Smooth muscle cell (in vitro differentiated cells): Measurements from ENCODE around the gene FITM2. TPM values are rescaled to one million over a fixed set of nuclear protein-coding genes. Genes with fewer than 3 reads are reported as not detected.

Experiments
- DNase-seq: peaks from one replicate; lab custom pipeline; 2025; ENCODE audit not compliant: unreplicated experiment; lab: John Stamatoyannopoulos, UW
- H2AFZ ChIP-seq: fragments of 200-600 bp; sonication (generic); 2 replicates; pipeline ENCODE4 v1.6.0; 2016; ENCODE audit warnings: antibody characterized with exemption, low read depth, mild to moderate bottlenecking
- H3F3A ChIP-seq: fragments of 200-600 bp; sonication (generic); 2 replicates; pipeline ENCODE4 v1.6.0; 2017; ENCODE audit warnings: antibody characterized with exemption, low read depth
- H3K27ac ChIP-seq: fragments of 200-600 bp; sonication (generic); 2 replicates; pipeline ENCODE4 v1.5.1; 2016; ENCODE audit warnings: low read depth, mild to moderate bottlenecking
- H3K27me3 ChIP-seq: fragments of 200-600 bp; sonication (generic); 2 replicates; pipeline ENCODE4 v1.6.1; 2016; ENCODE audit warnings: low read depth, mild to moderate bottlenecking
- H3K36me3 ChIP-seq: fragments of 200-600 bp; sonication (generic); 2 replicates; pipeline ENCODE4 v1.5.1; 2016; ENCODE audit warnings: low read depth
- H3K4me1 ChIP-seq: fragments of 200-600 bp; sonication (generic); 2 replicates; pipeline ENCODE4 v1.5.1; 2016; ENCODE audit warnings: low read depth
- H3K4me2 ChIP-seq: fragments of 200-600 bp; sonication (generic); 2 replicates; pipeline ENCODE4 v1.6.0; 2016; ENCODE audit warnings: mild to moderate bottlenecking
- H3K4me3 ChIP-seq: fragments of 200-600 bp; sonication (generic); 2 replicates; pipeline ENCODE4 v1.5.1; 2016; ENCODE audit warnings: mild to moderate bottlenecking
- H3K79me2 ChIP-seq: fragments of 200-600 bp; sonication (generic); 2 replicates; pipeline ENCODE4 v1.6.0; 2016; ENCODE audit warnings: low read depth, mild to moderate bottlenecking
- H3K9ac ChIP-seq: fragments of 200-600 bp; sonication (generic); 2 replicates; pipeline ENCODE4 v1.6.0; 2016; ENCODE audit warnings: low read depth
- H3K9me3 ChIP-seq: fragments of 200-600 bp; sonication (generic); replicated peaks from 2 replicates; pipeline ENCODE4 v1.5.1; 2016; ENCODE audit warnings: low read depth
- H4K20me1 ChIP-seq: fragments of 200-600 bp; sonication (generic); 2 replicates; pipeline ENCODE4 v1.6.0; 2016; ENCODE audit warnings: low read depth
- CTCF ChIP-seq: fragments of 200-600 bp; sonication (generic); IDR thresholded peaks from 2 replicates; pipeline ENCODE4 v1.5.1; 2017; ENCODE audit warnings: borderline replicate concordance, mild to moderate bottlenecking, antibody characterized with exemption; ENCODE audit not compliant: insufficient read depth, poor library complexity, severe bottlenecking
- WGBS: methylation state at CpG from one replicate; pipeline ENCODE4 v1.1.7; 2016; ENCODE audit warnings: low lambda C conversion rate; 5-methylcytosine and 5-hydroxymethylcytosine counted together
- polyA plus RNA-seq: library from polyadenylated mRNA; unstranded; fragments of >200 nt; fragmentation: Nextera tagmentation; extraction: Ambion mirVana; gene quantifications from 2 replicates; pipeline ENCODE4 v1.2.1, GENCODE V29; 2016
- total RNA-seq: library from RNA; depleted of rRNA; stranded (reverse); fragments of >200 nt; gene quantifications from 2 replicates; pipeline ENCODE4 v1.2.3, GENCODE V29; 2014

Gene FITM2
- total and polyA plus RNA-seq, 2 experiments from 2014 or later, result 2.7 TPM

GRCh38 chr20:44284032-44284431 is 27.0 kb downstream of the FITM2 start:
- Histone ChIP-seq H3K36me3 (no peaks in the 10 kb centered on the region), H3K9me3 (no peaks in the 10 kb centered on the region), H3K4me1 (no peaks in the 10 kb centered on the region), H3K9ac (no peak overlapping the region), H2AFZ (no peak overlapping the region), H3K79me2 (no peaks in the 10 kb centered on the region), H3K27ac (no peak overlapping the region), H3F3A (no peaks in the 10 kb centered on the region), H3K4me3 (no peak overlapping the region), H4K20me1 (no peaks in the 10 kb centered on the region), H3K27me3 (no peaks in the 10 kb centered on the region), H3K4me2 (no peak overlapping the region)
- no peak for TF ChIP-seq CTCF
- DNase-seq, result no peak
- 69% methylated on average over 1 of the region's 1 CpG for WGBS

DNA sequence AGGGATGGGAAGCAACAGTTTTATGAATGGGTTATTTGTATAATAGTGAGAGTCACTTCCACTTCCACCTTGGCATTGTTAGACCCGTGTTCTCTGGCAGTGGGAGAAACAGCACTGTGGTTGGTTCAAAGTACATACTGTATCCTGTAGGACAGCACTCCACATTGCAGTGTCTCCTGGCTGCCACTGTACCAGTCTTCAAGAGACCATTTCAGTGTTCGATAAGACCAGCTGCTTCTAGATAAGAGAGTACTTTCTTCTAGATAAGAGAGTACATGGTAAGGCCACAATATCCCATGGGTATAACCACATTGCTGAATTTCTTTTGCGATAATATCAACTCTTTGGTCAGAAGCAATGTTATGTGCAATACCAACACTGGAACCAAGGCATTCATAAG is 28.8 kb downstream of the FITM2 start:
- 90% methylated on average over 3 of the region's 3 CpGs for WGBS

DNA sequence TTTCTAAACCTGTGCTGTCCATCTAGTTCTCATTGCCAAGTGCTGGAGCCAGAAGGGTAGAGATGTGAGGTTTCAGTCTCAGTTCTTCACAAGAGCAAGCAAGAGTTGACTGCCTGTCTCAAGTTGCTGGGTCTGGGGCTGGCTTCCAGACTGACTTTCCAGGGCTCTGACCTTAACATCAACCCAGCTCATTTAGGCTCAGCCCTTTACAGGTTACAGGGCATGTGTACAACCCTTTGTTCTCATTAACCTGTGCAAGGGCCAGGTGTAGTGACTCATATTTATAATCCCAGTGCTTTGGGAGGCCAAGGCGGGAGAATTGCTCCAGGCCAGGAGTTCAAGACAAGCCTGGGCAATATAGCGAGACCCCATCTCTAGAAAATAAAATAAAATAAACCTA is 30.6 kb downstream of the FITM2 start:
- no peak for DNase-seq
- no peak overlapping the region for H3K4me2 ChIP-seq
- no peaks in the 10 kb centered on the region for H3K27me3 ChIP-seq
- H3K79me2 ChIP-seq, result no peaks in the 10 kb centered on the region
- no peaks in the 10 kb centered on the region for H4K20me1 ChIP-seq
- H3F3A ChIP-seq, result no peaks in the 10 kb centered on the region
- no peak overlapping the region for H3K27ac ChIP-seq
- H3K4me1 ChIP-seq, result no peaks in the 10 kb centered on the region
- no peak for TF ChIP-seq CTCF
- H3K4me3 ChIP-seq, result no peak overlapping the region
- WGBS, result 96% methylated on average over 2 of the region's 2 CpGs
- H3K9me3 ChIP-seq, result no peaks in the 10 kb centered on the region
- no peak overlapping the region for H2AFZ ChIP-seq
- H3K36me3 ChIP-seq, result no peaks in the 10 kb centered on the region
- no peak overlapping the region for H3K9ac ChIP-seq

More for the DNA sequence above, 28.8 kb downstream of the FITM2 start:
- Histone ChIP-seq H3K4me1 (no peaks in the 10 kb centered on the region), H3F3A (no peaks in the 10 kb centered on the region), H3K4me2 (no peak overlapping the region), H3K9ac (no peak overlapping the region), H3K79me2 (no peaks in the 10 kb centered on the region), H3K36me3 (no peaks in the 10 kb centered on the region), H2AFZ (no peak overlapping the region), H4K20me1 (no peaks in the 10 kb centered on the region), H3K9me3 (no peaks in the 10 kb centered on the region), H3K4me3 (no peak overlapping the region), H3K27ac (no peak overlapping the region), H3K27me3 (no peaks in the 10 kb centered on the region)
- DNase-seq, result no peak
- no peak for TF ChIP-seq CTCF

DNA sequence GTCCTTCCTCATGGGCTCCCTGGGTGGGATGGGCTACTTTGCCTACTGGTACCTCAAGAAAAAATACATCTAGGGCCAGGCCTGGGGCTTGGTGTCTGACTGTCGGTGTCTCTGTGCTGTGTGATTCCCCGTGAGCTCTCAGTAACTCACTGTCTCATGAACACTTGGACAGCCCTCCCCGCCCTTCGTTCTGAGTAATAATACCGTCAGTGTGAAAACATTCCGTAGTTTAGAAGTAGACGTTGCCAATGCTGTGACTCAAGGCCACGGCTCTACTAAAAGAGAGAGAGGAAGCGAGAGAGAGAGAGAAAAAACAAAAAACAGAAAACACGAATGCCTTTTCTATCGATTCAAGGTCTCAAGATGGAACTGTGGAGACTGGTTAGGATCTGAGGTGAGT is 31.8 kb downstream of the FITM2 start:
- Histone ChIP-seq H3K27me3 (no peaks in the 10 kb centered on the region), H3F3A (no peaks in the 10 kb centered on the region), H4K20me1 (no peaks in the 10 kb centered on the region), H3K9ac (no peak overlapping the region), H3K79me2 (no peaks in the 10 kb centered on the region), H3K4me3 (no peak overlapping the region), H3K4me1 (no peaks in the 10 kb centered on the region), H3K4me2 (no peak overlapping the region), H3K27ac (no peak overlapping the region), H3K9me3 (no peaks in the 10 kb centered on the region), H2AFZ (no peak overlapping the region), H3K36me3 (no peaks in the 10 kb centered on the region)
- no peak for DNase-seq
- TF ChIP-seq CTCF, result no peak
- WGBS, result 90% methylated on average over 11 of the region's 11 CpGs
